Measurements from ENCODE around the gene NRXN2.

NRXN2 gene

DNA sequence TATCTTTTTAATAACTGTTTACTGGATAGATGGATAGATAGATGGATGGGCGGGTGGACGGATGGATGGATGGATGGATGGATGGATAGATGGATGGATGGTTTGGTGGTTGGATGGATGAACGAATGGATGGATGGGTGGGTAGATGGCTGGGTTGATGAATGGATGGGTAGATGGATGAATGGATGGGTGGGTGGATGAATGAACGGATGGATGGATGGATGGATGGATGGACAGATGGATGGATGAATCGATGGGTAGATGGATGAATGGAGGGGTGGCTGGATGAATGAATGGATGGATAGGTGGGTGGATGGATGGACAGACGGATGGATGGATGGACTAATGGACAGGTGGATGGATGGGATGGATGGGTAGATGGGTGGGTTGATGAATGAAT is 145.8 kb downstream of the NRXN2 start:
- Mint-ChIP-seq H3K27ac (no peak overlapping the region), H3K4me3 (no peak overlapping the region), H3K36me3 (ENCODE audit: insufficient read depth) (no peaks in the 10 kb centered on the region), H3K4me1 (ENCODE audit: low read depth in 2 of 2) (no peaks in the 10 kb centered on the region), H3K27me3 (peaks cover 36 to 42% of the 10 kb centered on the region in 2 donors), H3K9me3 (no peaks in the 10 kb centered on the region)
- DNase-seq (no peak), ATAC-seq (replicated peaks) (no peak)

DNA sequence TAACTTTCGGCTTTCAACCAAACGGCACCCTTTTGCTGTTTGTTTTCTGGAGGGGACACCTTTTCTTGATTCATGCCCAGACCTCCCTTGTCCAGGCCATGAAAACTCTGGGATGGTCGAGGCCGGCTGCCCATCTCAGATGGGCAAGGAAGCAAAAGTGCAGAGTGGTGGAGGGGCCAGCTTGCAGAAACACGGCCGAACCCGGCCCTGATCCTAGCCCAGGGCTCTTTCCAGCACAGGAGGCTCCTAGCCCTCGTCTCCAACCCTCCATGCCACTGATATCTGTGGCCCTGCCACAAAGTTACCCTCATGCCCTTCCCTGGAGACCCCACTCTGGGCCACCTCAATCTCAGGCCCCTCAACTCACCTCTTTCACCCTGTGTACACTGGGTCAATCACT is 150.9 kb downstream of the NRXN2 start:
- H3K27ac Mint-ChIP-seq, result no peak overlapping the region

DNA sequence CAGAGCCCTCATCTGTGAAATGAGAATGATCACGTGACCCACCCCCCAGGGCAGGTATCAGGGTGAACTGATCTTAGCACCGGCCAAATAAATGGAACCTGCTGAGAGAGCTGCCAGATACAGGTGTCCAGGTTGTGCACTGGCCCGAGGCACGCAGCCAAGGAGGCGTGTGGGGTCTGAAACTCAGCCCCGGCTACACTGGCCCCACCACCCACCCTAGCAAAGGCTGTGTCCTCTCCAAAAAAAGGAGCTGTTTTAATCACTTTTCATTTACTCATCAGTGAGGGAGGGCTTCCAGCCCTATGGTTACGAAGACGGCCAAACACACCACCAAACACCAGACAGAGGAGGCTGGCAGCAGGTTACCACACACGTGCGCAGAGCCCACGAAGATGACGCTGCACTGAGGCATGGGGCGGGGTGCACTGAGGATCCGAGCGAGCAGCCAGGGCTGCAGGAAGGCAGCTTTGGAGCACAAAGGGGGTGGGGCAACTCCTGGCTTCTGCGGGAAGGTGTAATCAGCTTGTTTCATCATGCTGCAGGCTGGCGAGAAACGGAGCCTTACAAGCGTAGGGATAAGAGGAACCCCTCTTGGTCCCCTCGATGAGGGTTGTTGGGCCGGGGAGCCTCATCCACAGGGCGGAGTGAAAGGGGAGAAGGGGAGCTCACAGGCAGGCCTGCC is 151.4 kb downstream of the NRXN2 start:
- Mint-ChIP-seq H3K9me3 (no peaks in the 10 kb centered on the region), H3K4me3 (no peak overlapping the region), H3K27ac (no peak overlapping the region), H3K27me3 (peaks cover 14 to 35% of the 10 kb centered on the region in 2 donors), H3K4me1 (ENCODE audit: low read depth in 2 of 2) (peaks cover 0 to 2% of the 10 kb centered on the region in 2 donors), H3K36me3 (ENCODE audit: insufficient read depth) (no peaks in the 10 kb centered on the region)
- no peak for DNase-seq
- no peak for ATAC-seq (replicated peaks)

More for the DNA sequence above, 150.9 kb downstream of the NRXN2 start:
- H3K4me3 Mint-ChIP-seq, result no peak overlapping the region
- H3K36me3 Mint-ChIP-seq (ENCODE audit: insufficient read depth), result no peaks in the 10 kb centered on the region
- no peaks in the 10 kb centered on the region for H3K9me3 Mint-ChIP-seq
- DNase-seq (no peak), ATAC-seq (replicated peaks) (no peak)
- no peaks in the 10 kb centered on the region for H3K4me1 Mint-ChIP-seq (ENCODE audit: low read depth in 2 of 2)
- H3K27me3 Mint-ChIP-seq, result peaks cover 19 to 41% of the 10 kb centered on the region in 2 donors

DNA sequence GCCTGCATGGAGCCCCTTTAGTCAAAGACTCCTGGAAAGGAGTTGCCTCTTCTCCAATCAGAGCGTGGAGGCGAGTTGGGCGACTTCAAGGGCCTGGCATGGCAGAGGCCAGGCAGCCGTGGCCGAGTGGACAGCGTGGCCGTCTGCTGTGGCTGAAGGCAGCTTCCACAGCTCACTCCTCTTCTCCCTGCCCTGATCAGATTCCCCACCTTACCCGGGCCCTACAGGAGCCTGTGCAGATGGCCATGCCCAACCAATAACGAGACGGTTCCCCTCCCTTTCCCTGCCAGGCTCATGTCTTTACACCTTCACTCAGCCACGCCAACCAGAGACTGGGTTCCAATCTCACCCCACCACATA is 152.0 kb downstream of the NRXN2 start:
- Mint-ChIP-seq H3K27ac (no peak overlapping the region), H3K36me3 (ENCODE audit: insufficient read depth) (no peaks in the 10 kb centered on the region), H3K4me3 (no peak overlapping the region), H3K9me3 (no peaks in the 10 kb centered on the region), H3K27me3 (peaks cover 14 to 30% of the 10 kb centered on the region in 2 donors), H3K4me1 (ENCODE audit: low read depth in 2 of 2) (peaks cover 0 to 3% of the 10 kb centered on the region in 2 donors)
- ATAC-seq (replicated peaks), result no peak
- DNase-seq, result no peak

DNA sequence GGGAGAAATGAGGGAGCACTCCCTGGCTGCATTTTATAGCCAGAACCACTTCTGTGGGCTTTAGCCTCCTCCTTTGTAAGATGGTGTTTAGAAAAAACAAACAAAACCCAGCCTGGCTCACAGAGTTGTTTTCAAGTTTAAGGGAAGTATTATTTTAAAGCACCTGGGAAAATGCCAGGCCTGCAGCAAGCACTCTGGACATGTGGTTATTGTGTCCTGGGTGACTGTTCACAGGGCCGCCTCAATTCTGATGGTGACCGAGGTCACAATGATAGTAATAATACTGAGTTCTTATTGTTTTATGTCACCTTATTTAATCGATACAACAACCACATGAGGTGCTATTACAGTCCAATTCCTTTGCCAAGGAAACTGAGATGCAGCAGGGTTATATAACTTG is 152.7 kb downstream of the NRXN2 start:
- H3K9me3 Mint-ChIP-seq, result no peaks in the 10 kb centered on the region

DNA sequence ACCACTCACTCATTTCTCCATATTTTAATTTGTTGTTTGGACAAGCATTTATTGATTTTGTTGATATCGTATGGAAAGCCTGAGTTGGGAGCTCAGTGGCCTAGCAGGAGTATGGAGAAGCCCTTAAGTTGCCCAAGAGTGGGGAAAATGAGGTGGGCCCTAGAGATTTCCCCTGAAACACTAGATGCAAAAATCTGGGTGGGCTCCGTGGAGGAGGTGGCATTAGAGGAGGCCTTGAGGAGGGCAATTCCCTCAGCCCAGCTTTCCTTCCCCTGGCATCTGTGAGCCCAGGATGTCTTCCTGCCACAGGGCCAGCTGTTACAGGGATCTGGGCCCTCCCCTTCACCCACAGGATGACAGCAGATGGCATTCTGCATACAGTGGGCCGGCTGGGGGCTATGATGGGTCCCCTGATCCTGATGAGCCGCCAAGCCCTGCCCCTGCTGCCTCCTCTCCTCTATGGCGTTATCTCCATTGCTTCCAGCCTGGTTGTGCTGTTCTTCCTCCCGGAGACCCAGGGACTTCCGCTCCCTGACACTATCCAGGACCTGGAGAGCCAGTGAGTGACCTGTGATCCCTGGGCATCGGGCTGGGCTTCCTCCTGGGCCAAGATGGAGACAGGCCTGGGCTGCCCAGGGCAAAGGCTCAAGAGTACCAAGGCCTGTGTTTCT is 153.6 kb downstream of the NRXN2 start:
- peaks cover 0 to 3% of the 10 kb centered on the region in 2 donors for H3K4me1 Mint-ChIP-seq (ENCODE audit: low read depth in 2 of 2)
- no peak for ATAC-seq (replicated peaks)
- H3K27ac Mint-ChIP-seq, result no peak overlapping the region
- H3K9me3 Mint-ChIP-seq, result no peaks in the 10 kb centered on the region
- no peak overlapping the region for H3K4me3 Mint-ChIP-seq
- peaks cover 14 to 22% of the 10 kb centered on the region in 2 donors for H3K27me3 Mint-ChIP-seq
- no peak for DNase-seq
- no peaks in the 10 kb centered on the region for H3K36me3 Mint-ChIP-seq (ENCODE audit: insufficient read depth)

More for the DNA sequence above, 152.7 kb downstream of the NRXN2 start:
- ATAC-seq (replicated peaks) (no peak), DNase-seq (no peak)
- H3K4me3 Mint-ChIP-seq, result no peak overlapping the region
- peaks cover 0 to 3% of the 10 kb centered on the region in 2 donors for H3K4me1 Mint-ChIP-seq (ENCODE audit: low read depth in 2 of 2)
- H3K27me3 Mint-ChIP-seq, result peaks cover 14 to 23% of the 10 kb centered on the region in 2 donors
- H3K36me3 Mint-ChIP-seq (ENCODE audit: insufficient read depth), result no peaks in the 10 kb centered on the region
- no peak overlapping the region for H3K27ac Mint-ChIP-seq

DNA sequence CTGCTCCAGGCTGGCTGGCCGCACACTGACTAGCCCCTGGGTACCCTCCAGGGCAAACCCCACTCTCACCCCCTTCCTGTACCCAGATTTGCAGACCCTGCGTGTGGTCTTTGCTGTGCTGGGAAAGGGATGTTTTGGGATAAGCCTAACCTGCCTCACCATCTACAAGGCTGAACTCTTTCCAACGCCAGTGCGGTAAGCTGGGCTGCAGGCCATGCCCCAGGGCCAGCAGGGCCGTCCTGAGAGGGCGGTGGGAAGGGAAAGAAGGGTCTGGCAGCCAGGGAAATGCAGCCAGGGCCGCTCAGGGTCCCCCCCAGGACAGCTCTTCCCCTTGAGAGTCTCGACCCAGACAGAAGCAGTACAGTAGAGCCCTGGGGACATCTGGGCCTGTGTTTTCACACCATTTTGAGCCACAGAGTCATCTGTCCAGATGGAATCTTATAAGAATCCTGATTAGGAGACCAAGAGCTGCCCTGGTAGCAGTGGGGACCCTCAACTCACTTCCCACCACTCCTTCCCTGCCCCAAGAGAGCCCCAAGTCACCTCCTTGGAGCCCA is 154.3 kb downstream of the NRXN2 start:
- H3K9me3 Mint-ChIP-seq, result no peaks in the 10 kb centered on the region
- DNase-seq, result no peak

DNA sequence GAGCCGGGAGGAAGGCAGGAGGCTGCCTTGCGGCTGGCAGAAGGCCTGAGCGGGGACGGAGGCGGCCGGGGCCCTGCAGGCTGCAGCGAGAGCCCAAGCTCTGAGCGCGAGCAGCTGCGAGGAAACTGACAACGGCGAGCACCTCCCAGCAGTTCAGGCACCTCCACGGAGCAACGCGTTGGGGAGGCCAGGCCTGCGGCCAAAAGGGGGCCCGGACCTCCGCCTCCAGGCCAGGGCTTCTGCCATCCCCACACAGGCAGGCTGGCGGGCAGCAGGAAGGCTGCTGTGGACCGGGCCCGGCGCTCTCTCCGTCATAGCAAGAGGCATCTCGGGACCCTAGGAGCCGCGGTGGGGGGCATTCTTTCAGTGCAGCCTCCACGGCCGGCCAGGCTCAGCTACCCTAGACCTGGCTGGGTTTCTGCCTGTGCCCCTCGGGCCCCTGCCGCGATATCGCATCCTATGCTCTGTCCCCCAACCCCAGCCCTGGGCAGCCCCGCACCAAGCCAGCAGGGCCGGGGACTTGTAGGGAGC is 154.9 kb downstream of the NRXN2 start:
- Mint-ChIP-seq H3K4me3 (no peak overlapping the region), H3K9me3 (no peaks in the 10 kb centered on the region), H3K4me1 (ENCODE audit: low read depth in 2 of 2) (peaks cover 0 to 3% of the 10 kb centered on the region in 2 donors), H3K27me3 (peaks cover 14 to 21% of the 10 kb centered on the region in 2 donors), H3K27ac (no peak overlapping the region), H3K36me3 (ENCODE audit: insufficient read depth) (no peaks in the 10 kb centered on the region)
- DNase-seq, result no peak
- no peak for ATAC-seq (replicated peaks)

More for the DNA sequence above, 154.3 kb downstream of the NRXN2 start:
- no peak for ATAC-seq (replicated peaks)
- H3K4me3 Mint-ChIP-seq, result no peak overlapping the region
- peaks cover 14 to 22% of the 10 kb centered on the region in 2 donors for H3K27me3 Mint-ChIP-seq
- no peak overlapping the region for H3K27ac Mint-ChIP-seq
- H3K4me1 Mint-ChIP-seq (ENCODE audit: low read depth in 2 of 2), result peaks cover 0 to 3% of the 10 kb centered on the region in 2 donors
- H3K36me3 Mint-ChIP-seq (ENCODE audit: insufficient read depth), result no peaks in the 10 kb centered on the region

DNA sequence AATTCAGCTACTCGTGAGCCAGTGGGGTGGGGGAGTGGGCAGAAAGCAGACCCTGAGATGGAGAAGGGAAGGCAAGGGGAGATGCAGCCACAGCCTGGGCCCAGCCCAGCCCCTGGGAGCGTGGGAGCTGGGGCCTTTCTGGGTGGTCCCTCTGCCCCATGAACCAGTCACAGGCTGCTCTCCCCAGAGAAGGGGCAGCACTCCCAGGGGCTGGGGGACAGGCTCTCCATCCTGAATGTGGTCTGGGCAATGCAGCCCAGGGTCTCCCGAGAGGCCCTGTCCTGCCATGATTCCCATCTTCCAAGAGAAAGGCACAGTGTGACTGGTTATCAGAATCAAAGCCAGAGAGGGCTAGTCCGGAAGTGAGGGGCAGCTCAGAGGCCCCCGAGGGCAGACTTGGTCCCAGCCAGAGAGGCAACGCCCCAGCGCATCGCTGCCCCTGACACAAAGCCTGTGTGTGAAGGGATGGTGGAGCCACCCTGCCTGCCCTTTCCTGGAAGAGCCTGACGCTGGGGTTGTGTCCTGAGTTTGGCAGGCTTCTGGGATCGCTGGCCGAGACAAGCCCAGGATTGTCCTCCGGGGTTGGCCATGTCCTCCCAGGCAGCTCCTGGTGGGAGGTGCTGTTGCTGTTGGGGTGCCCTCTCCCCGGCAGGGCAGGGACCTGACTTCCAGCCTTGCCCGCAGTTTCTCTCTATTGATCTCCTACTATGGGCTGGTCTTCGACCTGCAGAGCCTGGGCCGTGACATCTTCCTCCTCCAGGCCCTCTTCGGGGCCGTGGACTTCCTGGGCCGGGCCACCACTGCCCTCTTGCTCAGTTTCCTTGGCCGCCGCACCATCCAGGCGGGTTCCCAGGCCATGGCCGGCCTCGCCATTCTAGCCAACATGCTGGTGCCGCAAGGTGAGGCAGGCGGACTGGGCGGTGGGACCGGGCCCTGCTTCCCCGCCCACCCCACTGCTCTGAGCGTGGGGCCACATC is 155.8 kb downstream of the NRXN2 start:
- ATAC-seq (replicated peaks), result no peak
- no peaks in the 10 kb centered on the region for H3K9me3 Mint-ChIP-seq
- DNase-seq, result no peak
- no peak overlapping the region for H3K27ac Mint-ChIP-seq
- H3K36me3 Mint-ChIP-seq (ENCODE audit: insufficient read depth), result no peaks in the 10 kb centered on the region
- H3K4me1 Mint-ChIP-seq (ENCODE audit: low read depth in 2 of 2), result peaks cover 0 to 3% of the 10 kb centered on the region in 2 donors
- peaks cover 6 to 12% of the 10 kb centered on the region in 2 donors for H3K27me3 Mint-ChIP-seq
- no peak overlapping the region for H3K4me3 Mint-ChIP-seq

DNA sequence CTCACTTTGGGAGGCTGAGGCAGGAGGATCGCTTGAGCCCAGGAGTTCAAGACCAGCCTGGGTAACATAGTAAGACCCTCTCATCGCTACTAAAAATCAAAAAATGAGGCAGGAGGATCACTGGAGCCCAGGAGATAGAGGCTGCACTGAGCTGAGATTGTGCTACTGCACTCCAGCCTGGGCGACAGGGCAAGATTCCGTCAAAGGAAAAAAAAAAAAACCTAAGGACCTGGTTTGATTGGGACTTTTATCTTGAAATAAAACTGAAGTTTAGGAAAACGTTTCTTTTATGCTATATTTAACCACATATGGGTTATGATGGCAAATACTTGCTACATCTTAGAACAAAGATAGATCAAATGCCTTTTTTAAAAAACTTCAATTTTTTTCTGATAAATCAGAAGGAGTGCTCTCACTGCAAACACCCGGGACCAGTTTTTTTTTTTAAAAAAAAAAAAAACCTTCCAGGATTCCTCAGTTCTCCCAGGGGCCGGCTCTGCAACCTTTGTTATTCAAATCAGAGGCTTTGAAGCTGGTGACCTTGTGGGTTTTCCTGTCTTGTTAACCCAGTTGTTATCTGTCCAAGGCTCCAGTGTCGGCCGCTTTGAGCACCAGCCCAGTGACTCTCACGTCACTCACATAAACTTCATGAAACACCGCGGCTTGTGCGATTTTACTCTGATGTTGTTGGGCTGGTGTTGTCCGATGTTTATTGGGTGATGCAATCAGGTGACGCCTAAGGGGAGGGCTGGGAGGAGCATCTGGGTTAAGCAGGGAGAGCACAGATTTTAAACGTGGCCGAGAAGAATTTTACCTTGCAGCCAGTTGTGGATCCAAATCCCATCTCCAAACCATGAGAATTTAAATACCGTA is 156.7 kb downstream of the NRXN2 start:
- H3K27me3 Mint-ChIP-seq, result peaks cover 0 to 3% of the 10 kb centered on the region in 2 donors
- H3K36me3 Mint-ChIP-seq (ENCODE audit: insufficient read depth), result no peaks in the 10 kb centered on the region
- ATAC-seq (replicated peaks) (peak; percentile 56), DNase-seq (no peak)
- H3K4me3 Mint-ChIP-seq, result no peak overlapping the region
- no peaks in the 10 kb centered on the region for H3K9me3 Mint-ChIP-seq
- peaks cover 0 to 3% of the 10 kb centered on the region in 2 donors for H3K4me1 Mint-ChIP-seq (ENCODE audit: low read depth in 2 of 2)
- H3K27ac Mint-ChIP-seq, result no peak overlapping the region

DNA sequence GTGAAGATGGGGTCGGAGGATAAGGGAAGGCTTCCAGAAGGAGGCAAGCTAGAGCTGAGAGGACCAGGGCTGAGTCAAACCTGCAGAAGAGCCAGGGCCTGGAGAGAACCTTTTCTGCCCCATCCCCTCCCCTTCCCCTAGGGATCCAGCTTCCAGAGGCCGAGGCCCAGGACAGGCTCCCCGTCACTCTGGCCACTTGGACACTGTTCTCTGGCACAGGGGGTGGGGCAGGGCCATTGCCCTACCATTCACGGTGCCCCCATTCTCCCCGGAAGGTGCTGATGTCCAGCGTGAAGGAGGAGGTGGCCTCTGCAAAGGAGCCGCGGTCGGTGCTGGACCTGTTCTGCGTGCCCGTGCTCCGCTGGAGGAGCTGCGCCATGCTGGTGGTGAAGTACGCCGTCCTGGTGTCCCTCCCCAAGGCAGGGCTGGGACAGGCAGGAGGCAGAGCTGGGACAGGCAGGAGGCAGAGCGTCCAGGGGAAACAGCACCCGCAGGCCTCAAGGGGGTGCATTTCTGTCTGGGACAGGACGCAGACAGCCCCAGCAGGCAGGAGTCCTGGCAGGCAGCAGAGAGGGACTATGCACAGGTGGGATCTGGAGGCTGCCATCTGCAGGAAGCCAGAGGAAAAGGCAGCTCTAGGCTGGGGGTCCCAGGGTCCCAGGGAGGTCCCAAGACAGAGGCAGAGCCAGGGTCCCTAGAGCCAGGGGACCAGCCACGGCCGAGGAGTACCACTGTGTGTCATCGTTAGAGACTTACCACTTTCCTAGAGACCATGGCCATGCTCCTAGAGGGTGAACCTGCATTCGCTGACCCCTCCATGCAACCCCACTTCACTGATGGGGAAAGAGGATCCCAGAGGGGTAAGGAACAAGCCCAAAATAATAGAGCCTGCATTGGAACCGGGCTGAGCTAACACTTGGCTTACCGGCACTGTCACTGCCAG is 157.8 kb downstream of the NRXN2 start:
- no peaks in the 10 kb centered on the region for H3K36me3 Mint-ChIP-seq (ENCODE audit: insufficient read depth)
- DNase-seq (no peak), ATAC-seq (replicated peaks) (no peak)
- peaks cover 8 to 9% of the 10 kb centered on the region in 2 donors for H3K27me3 Mint-ChIP-seq
- no peak overlapping the region for H3K4me3 Mint-ChIP-seq
- H3K27ac Mint-ChIP-seq, result no peak overlapping the region
- H3K9me3 Mint-ChIP-seq, result no peaks in the 10 kb centered on the region
- H3K4me1 Mint-ChIP-seq (ENCODE audit: low read depth in 2 of 2), result peaks cover 0 to 3% of the 10 kb centered on the region in 2 donors

All from effector memory CD8-positive, alpha-beta T cell (primary cell).